Eye (tissue), 1 donor: Measurements from ENCODE around the gene COL4A2.
A peak's percentile ranks its signal among the peaks of the same experiment; 100 is the strongest.
"Not testable (repeated sequence)": the region's sequence is repeated elsewhere in the genome, so short reads cannot be mapped to it uniquely, and the experiment has no call there.

ENCODE experiments used
- DNase-seq: peaks from one replicate; pipeline ENCODE4 v3.0.0-alpha.2; 2015

COL4A2 gene

GRCh38 chr13:110387451-110388107, 80.5 kb downstream of the COL4A2 start:
- DNase-seq: peak; percentile 62

DNA sequence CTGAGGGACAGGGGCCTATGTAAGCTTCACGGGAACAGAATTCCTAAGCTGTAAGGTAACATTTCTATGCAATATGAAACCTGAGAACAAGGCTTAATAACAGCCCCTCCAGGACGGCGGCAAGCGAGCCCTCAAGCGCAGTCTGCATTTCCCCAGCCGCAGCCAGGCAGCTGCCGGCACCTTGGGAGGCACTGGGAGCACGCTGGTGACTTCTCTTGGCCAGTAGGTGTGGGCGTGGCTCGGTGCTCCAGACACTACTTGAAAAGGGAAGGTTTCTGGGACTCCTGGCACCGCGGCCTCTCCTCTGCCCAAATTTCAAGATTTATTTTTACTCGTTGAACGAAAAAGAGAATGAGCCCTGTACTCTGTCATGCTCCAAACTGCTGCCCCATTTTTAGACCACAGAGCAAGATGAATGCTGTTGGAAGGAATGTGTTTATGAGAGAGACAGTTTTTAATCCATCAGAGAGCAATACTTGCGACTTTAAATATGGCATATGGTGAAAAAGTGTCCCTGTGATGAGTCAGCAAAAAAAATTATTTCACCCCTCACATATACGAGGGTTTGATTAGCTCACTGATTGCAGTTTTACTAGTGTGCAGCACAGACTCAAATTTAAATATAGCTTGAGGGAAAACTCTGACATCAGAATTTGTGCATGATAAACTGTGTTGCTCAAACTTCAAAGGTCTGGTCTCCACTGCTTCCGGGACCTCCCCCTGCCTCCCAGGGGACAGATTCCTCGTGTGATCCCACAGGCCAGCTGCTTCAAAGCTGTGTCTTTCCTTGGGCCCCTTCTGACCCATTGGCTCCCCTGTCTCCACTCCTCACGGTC, 81.2 kb downstream of the COL4A2 start:
- DNase-seq: peak; percentile 64

- peak; percentile 95 for DNase-seq
Observed at GRCh38 chr13:110390567-110390966, 83.5 kb downstream of the COL4A2 start.

GRCh38 chr13:110391273-110391672, 84.2 kb downstream of the COL4A2 start:
- DNase-seq: no peak

DNA sequence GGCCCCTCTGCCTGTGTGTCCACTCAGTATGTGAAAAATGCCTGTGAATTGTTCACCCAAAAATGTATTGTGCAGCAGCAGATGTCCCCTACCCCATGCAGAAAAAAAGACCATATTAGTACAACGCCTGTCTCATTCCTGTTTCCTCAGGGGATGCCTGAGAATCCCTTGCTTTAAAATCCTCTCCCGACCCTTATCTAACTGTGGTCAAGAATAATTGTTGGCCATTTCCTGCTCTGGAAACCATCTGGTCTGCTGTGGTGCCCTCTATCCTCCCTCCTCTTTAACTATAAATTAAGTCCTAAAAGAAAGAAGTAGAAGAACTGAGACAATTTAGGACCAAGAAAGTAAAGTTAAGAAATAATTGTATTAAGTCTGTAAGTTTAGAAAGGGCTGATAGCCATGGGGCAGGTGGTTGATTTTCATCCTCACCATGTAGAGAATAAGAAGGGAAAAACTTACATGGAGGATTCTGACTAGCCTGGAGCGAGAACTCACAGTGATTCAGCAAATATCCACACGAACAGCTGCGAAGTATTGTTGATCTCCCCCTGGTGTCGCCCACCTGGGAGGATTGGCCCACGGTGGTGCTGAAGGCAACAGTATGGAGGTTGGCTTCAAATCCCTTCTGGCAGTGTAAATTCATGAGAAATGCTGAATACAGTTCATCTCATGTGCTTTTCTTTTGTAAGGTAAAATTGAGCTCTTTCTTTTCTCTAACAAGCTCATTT, 85.6 kb downstream of the COL4A2 start:
- no peak for DNase-seq

GRCh38 chr13:110393761-110394160, 86.7 kb downstream of the COL4A2 start:
- DNase-seq: no peak

DNA sequence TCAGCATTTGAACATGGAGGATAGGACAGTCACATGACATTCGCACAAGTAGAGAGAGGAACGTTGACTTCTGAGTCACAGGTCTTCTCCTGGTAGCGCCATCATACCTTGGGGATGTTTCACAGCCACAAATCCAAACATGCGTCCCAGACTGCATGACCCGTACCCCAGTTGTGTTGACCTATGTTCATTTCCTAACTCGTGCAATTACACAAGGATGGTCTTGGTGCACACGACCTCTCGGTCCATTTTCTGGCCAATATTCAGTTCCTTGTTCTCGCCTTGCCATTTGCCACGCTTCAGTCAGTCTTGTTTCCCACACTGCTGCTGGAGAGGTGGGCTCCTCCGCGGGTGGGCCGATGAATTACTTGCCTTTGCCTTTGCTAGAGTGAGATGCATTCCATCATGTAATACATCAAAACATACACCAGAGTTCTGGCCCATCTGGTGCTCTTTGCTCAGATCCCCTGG, 87.3 kb downstream of the COL4A2 start:
- DNase-seq: no peak

GRCh38 chr13:110395616-110396015, 88.5 kb downstream of the COL4A2 start:
- DNase-seq: not testable (repeated sequence)

DNA sequence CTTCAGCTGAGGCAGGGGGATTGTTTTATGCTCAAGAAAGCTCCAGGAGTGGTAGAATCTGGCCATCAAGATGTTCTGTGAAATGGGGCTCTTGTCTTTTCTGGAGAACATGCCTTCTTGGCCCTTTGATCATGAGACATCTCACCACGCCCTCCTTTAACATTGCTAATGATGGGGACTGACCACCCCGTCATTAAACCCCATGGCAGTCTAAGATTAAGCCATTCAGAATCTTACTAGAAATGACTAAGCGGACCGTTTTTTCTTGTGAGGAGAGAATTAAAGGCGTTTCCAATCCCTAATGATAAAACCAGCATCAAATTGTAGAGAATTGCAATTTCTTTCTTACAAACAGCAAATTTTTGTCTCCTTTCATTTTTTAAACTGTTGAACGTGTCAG, 89.4 kb downstream of the COL4A2 start:
- DNase-seq: no peak

DNA sequence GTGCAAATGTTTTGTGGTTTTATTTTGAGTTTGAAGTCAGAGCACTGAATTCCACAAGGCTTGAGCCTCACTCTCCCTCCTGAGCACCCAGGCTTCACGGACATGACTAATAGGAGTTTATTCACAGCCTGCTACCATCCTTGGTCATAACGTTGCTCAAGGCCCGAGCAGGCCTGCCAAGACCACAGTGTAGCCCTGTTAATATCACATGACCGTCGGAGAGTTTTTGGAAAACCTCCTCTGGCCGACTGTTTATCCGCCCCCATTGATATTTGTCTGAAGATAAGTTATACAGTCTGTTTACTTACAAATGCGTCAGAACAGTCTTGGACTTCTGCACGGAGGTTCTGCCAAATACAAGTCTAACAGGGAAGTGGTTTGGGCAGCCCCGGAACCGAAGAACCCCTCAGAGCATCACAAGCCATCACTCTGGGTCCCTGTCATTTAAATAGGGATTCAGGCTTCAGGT, 89.9 kb downstream of the COL4A2 start:
- no peak for DNase-seq

GRCh38 chr13:110397436-110398115, 90.5 kb downstream of the COL4A2 start:
- no peak for DNase-seq

DNA sequence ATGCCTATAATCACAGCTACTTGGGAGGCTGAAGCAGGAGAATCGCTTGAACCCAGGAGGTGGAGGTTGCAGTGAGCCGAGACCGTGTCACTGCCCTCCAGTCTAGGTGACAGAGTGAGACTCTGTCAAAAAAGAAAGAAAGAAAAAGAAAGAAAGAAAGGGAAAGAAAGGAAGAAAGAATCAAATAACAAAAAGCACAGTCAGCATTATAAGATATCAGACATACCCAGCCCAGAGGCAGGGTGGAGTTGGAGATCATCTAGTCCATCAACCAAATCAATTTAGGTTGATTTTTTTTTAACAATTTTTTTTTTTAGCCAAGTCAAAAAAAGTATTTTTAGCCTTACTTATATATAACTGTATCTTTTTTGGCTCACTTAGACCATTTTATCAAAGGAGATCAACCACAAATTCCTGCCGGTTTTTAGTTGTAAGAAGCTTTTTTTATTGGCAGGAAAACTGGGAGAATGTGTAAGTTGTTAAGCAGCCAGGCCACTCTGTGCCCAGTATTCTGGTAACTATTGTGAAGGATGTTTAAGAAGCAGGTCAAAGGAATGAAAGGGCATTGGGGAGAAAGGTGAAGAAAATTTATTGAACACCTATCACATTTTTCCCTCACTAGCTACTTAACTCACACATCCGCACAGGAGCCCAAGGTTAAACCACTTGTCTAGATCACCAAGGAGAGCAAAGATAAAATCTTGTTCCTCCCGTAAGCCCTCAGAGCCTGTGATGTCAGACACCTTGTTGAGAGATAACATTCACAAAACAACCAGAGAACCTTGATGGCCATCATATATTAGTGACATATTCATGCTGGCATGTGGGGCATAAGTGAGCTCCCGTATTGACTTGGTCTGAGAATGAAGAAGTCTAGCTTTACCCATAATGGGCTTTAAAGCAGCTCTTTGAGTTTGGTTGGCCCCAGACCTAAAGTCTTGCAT, 91.8 kb downstream of the COL4A2 start:
- no peak for DNase-seq

- no peak for DNase-seq
Observed at GRCh38 chr13:110399801-110400200, 92.7 kb downstream of the COL4A2 start.

GRCh38 chr13:110400786-110401533, 93.9 kb downstream of the COL4A2 start:
- no peak for DNase-seq

DNA sequence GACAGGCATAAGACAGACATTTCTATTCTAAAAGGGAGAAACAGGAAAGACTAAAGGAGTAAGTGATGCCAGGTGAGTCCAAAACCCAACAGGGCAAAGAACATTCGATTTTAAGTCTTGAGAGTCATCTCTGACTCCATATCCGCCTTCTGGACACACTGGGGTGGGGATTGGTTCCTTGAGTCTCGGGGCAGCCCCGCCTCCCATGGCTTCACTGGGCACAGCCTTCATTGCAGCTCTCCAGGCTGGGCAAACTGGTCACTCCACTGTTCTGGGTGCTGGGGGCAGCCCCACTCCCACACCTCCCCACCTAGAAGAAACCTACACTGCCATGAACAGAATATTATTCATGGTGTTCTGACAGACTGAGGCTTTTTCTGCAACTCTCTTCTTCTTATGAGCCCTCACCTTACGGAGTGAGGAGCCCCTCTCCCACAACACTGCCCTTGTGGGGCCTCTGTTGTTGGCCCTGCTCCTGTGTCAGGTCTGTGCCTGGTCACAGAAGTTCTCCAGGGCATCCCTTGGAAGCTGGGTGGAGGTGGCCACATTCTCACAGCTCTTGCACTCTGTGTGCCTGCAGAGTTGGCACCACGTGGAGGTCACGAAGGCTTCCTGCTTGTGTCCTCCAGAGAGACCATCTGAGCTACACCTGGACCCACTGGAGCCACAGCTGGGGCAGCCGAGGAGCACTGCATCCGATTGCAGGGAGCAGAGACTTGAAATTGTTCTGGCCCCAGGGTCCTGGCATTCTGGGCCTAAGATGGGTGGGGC, 95.4 kb downstream of the COL4A2 start:
- DNase-seq: no peak

DNA sequence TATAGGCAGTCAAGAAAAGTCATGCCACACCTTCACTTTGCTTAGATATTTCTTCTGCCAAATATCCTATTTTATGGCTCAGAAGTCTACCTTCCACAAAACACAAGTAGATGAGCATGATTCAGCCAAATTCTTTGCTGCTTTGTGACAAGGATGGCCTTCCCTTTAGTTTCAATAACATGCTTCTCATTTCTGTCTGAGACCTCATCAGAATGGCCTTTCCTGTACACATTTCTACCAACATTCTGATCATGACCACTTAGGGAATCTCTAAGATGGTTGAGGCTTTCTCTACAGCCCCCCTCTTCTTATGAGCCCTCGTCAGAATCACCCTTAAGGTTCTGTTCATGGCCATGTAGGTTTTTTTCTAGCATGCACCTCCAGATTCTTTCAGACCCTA, 96.2 kb downstream of the COL4A2 start:
- DNase-seq: no peak

- DNase-seq: no peak
Observed at GRCh38 chr13:110403721-110404120, 96.6 kb downstream of the COL4A2 start.

DNA sequence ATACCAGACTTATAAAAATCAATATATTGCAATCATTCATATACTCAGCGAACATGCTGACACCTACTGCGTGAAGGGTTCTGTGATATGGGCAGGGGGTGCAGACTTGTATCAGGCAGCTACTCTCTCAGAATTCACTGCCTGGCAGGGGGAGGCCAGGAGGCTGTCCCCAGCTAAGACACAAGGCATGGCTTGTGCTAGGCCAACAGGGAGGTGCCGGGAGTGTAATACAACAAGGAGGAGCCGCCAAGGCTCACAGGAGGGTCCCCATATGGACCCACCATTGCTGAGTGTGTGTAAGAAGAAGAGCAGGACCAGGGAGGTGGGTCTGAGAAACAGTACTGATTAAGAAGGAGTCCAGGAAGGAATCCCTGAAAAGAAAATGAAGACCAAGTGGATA, 97.2 kb downstream of the COL4A2 start:
- no peak for DNase-seq

- DNase-seq: no peak
Observed at GRCh38 chr13:110405597-110406450, 98.7 kb downstream of the COL4A2 start.
